HG03558 (cell line): ENCODE data around the gene PSG1.
"Not testable (repeated sequence)": the region's sequence is repeated elsewhere in the genome, so short reads cannot be mapped to it uniquely, and the experiment has no call there.

ENCODE experiments used
- ATAC-seq: cut with Tn5 transposase; IDR thresholded peaks from one replicate; pipeline ENCODE4 v1.9.1; 2021; ENCODE audit warnings: moderate number of reproducible peaks; ENCODE audit not compliant: unreplicated experiment; ENCODE audit errors: extremely low read depth

Gene PSG1

DNA sequence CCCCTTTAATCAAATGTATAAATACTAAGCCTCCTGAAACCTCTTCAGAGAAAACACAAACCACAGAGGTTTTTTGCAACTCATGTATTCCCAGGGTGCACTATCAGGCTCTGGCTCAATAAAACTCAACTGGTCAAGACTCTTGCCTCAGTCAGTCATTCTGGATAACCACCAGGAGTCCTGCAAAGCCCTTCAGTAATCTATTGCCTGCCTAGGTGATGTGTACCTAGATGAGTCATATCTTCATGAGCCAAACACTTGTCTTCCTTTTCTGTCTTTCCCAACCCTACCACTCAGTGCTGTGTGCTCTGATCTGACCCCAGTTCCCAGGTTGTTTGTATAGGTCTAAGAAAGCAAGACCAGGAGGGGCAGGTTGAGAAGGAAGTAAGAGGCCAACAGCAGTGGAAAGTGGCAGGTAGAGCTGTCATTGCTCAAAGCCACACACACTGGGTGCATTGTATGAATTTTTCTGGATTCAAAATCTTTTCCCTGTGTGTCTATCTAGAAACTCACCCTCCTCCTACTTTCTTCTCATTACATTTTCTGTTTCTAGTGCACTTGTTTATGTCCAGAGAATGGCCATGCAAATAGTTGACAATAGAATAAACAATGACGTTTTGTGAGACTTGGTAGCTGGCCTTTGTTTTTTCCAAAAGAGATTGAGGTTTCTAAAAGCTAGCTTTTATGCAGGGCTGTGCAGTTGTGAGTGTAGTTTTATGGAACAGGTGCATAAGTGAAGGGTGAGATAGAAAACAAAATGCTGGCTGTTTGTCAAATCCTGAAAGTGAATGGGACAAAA, 48.1 kb downstream of the PSG1 start:
- no peak for ATAC-seq

DNA sequence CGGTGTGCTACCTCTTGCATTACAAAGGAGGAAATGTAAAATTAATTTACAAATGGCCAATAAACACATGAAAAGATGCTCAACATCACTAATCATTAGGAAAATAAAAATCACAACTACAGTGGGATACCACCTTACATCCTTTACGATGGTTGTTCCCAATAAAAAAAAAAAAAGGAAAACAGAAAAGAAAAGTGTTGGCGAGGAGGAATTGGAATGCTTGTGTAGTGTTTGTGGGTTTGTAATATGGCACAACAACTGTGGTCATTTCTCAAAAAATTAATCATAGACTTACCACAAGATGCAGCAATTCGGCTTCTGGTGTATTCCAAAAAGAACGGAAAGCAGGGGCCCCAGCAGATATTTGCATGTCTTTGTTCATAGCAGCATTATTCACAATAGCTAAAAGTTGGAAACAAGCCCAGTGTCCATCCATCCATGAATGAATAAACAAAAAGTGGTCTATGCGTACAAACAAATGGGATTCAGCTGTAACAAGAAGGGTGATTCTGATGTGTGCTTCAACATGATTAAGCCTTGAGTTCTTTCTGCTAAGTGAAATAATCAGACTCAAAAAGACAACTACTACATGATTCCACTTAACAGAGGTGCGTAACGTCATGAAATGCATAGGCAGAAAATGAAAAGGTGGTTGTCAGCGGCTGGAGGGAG, 58.1 kb downstream of the PSG1 start:
- ATAC-seq = not testable (repeated sequence)

DNA sequence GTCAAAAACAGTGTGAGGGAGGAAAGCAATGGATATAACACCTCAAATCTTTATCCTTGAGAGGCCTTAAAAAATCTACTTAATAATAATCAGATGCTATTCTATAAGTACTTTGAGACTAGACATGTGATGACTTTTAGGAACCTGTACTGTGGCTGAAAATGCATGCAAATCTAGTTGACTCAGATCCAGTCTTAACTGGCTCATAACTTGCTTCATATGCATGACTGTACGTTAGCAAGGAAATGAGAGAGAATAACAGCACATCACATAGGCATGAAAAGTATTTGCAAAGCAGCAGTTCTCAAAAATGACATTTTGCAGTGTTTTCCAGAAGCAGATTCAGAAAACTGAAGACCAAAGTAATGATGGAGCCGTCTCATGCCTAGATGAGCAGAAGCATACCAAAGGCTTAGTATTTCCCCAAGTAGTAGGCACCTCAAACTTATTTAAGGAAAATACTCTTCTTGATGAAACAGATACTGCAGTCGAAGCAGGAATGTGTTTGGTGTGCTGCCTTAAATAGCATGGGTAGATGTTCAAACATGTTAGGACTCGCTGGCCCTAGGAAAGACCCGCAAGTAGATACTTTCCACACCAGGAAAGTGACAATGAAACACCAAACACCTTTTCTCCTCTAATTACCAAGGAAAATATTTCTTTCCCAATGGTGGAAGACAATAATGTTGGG, 59.4 kb downstream of the PSG1 start:
- ATAC-seq = not testable (repeated sequence)

DNA sequence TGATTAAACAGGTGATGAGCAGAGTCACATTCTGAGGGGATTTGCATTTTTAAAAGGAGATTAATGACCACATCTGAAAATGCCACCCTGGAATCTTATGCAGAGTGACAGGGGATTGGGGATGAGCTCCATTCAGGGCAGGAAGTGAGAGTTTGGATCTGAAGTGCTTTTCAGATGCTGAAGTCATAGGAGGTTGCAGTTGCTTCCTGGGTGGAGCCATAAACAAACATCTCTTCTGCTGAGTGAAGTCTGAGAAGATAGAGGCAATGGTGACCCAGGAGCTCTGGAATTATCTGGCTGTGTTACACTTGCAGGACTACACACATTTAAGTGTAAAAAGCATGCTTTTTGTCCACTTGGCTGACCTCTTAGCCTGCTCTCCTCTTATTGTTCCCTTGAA, 62.6 kb downstream of the PSG1 start:
- ATAC-seq = no peak
